Measurements from ENCODE around the gene VAV1. TPM values are rescaled to one million over a fixed set of nuclear protein-coding genes. Genes with fewer than 3 reads are reported as not detected.
A peak's percentile ranks its signal among the peaks of the same experiment; 100 is the strongest.

The VAV1 gene
- total RNA-seq, 2 donors from 2014 or later: 7.6 to 12.2 TPM

GRCh38 chr19:6861683-6862286 is 89.3 kb downstream of the VAV1 start:
- no peak overlapping the region for H3K4me3 ChIP-seq
- no peaks in the 10 kb centered on the region for H3K4me1 ChIP-seq (ENCODE audit: control insufficient read depth in 1 of 2, low read depth in 2 of 2)
- H3K27ac ChIP-seq: no peak overlapping the region
- H3K36me3 ChIP-seq: no peaks in the 10 kb centered on the region
- no peak for TF ChIP-seq CTCF (IDR thresholded peaks at IDR 0.05)
- no peaks in the 10 kb centered on the region for H3K9me3 ChIP-seq
- no peaks in the 10 kb centered on the region for H3K27me3 ChIP-seq (replicated peaks; ENCODE audit: insufficient read depth)
- DNase-seq (ENCODE audit: low spot score) (no peak), ATAC-seq (ENCODE audit: insufficient number of reproducible peaks, low FRiP score, low read depth) (no peak)

DNA sequence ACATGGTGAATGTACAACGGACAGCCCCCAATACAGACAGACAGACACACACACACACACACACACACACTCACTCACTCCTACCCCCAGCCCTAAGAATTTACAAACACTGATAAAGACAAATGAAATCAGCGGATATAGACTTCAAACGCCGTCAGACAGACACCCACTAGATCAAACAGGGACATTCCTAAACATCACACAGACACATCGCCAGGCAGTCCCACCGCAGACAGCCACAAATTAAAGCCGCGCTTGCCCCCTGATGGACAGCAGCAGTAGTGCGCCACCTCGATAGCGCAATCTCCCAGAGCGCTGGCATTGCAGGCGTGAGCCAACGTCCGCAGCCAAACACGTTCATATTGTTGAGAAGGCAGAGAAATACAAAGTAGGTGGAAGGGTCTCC is 90.2 kb downstream of the VAV1 start:
- no peaks in the 10 kb centered on the region for H3K4me1 ChIP-seq (ENCODE audit: control insufficient read depth in 1 of 2, low read depth in 2 of 2)
- DNase-seq (ENCODE audit: low spot score): no peak
- no peaks in the 10 kb centered on the region for H3K27me3 ChIP-seq (replicated peaks; ENCODE audit: insufficient read depth)
- ATAC-seq (ENCODE audit: insufficient number of reproducible peaks, low FRiP score, low read depth): peak; percentile 45
- H3K27ac ChIP-seq: no peak overlapping the region
- H3K9me3 ChIP-seq: no peaks in the 10 kb centered on the region
- peak overlapping the region; percentile 66 for H3K4me3 ChIP-seq
- TF ChIP-seq CTCF (IDR thresholded peaks at IDR 0.05): peak; percentile 84
- H3K36me3 ChIP-seq: no peaks in the 10 kb centered on the region

DNA sequence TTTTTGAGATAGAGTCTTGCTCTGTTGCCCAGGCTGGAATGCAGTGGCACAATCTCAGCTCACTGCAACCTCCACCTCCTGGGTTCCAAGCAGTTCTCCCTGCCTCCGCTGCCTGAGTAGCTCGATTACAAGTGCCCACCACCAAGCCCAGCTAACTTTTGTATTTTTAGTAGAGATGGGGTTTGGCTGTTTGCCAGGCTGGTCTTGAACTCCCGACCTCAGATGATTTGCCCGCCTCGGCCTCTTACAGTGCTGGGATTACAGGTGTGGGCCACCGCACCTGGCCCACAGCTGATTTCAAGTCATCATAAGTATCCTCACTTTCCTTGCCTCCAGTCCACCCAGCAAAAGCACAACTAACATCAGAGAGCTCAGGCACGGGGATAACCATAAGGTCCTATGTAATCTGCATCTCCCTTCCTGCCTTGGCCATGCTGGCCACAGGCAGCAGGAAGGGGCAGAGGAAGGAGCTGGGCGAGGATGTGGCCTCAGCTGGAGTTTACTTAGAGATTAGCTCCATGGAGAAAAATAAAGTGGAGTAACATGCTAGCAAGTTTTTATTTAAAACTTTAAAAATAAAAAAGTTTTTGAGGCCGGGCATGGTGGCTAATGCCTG is 91.9 kb downstream of the VAV1 start:
- ATAC-seq (ENCODE audit: insufficient number of reproducible peaks, low FRiP score, low read depth) (no peak), DNase-seq (ENCODE audit: low spot score) (no peak)
- H3K27ac ChIP-seq: no peak overlapping the region
- no peaks in the 10 kb centered on the region for H3K36me3 ChIP-seq
- TF ChIP-seq CTCF (IDR thresholded peaks at IDR 0.05): no peak
- H3K4me3 ChIP-seq: no peak overlapping the region
- H3K27me3 ChIP-seq (replicated peaks; ENCODE audit: insufficient read depth): no peaks in the 10 kb centered on the region
- no peaks in the 10 kb centered on the region for H3K9me3 ChIP-seq
- H3K4me1 ChIP-seq (ENCODE audit: control insufficient read depth in 1 of 2, low read depth in 2 of 2): no peaks in the 10 kb centered on the region

GRCh38 chr19:6865849-6866248 is 93.3 kb downstream of the VAV1 start:
- H3K4me3 ChIP-seq: no peak overlapping the region
- no peaks in the 10 kb centered on the region for H3K27me3 ChIP-seq (replicated peaks; ENCODE audit: insufficient read depth)
- DNase-seq (ENCODE audit: low spot score) (no peak), ATAC-seq (ENCODE audit: insufficient number of reproducible peaks, low FRiP score, low read depth) (no peak)
- H3K27ac ChIP-seq: no peak overlapping the region
- no peaks in the 10 kb centered on the region for H3K9me3 ChIP-seq
- no peaks in the 10 kb centered on the region for H3K4me1 ChIP-seq (ENCODE audit: control insufficient read depth in 1 of 2, low read depth in 2 of 2)
- TF ChIP-seq CTCF (IDR thresholded peaks at IDR 0.05): no peak
- no peaks in the 10 kb centered on the region for H3K36me3 ChIP-seq

GRCh38 chr19:6866741-6867151 is 94.2 kb downstream of the VAV1 start:
- no peaks in the 10 kb centered on the region for H3K36me3 ChIP-seq
- DNase-seq (ENCODE audit: low spot score): no peak
- no peak for ATAC-seq (ENCODE audit: insufficient number of reproducible peaks, low FRiP score, low read depth)
- no peaks in the 10 kb centered on the region for H3K4me1 ChIP-seq (ENCODE audit: control insufficient read depth in 1 of 2, low read depth in 2 of 2)
- no peak for TF ChIP-seq CTCF (IDR thresholded peaks at IDR 0.05)
- no peaks in the 10 kb centered on the region for H3K27me3 ChIP-seq (replicated peaks; ENCODE audit: insufficient read depth)
- no peak overlapping the region for H3K27ac ChIP-seq
- no peaks in the 10 kb centered on the region for H3K9me3 ChIP-seq
- no peak overlapping the region for H3K4me3 ChIP-seq
